NB4 (cell line): ENCODE data around the gene PRCD.

Experiments used
- CTCF ChIP-seq: IDR thresholded peaks from one replicate; pipeline ENCODE4 v1.5.1; 2012; ENCODE audit warnings: low read depth, low read length
- MAX ChIP-seq: IDR thresholded peaks from 2 replicates; pipeline ENCODE4 v1.6.1; 2011; ENCODE audit warnings: low read depth, low read length
- POLR2A ChIP-seq: IDR thresholded peaks from 2 replicates; pipeline ENCODE4 v1.6.1; 2011; ENCODE audit warnings: mild to moderate bottlenecking; ENCODE audit not compliant: insufficient read length; ENCODE audit errors: extremely low read depth

GRCh38 chr17:76493505-76494167 lies 46.2 kb upstream of the PRCD start:
- TF ChIP-seq CTCF (no peak), POLR2A (no peak), MAX (no peak)
